Fibroblast of upper back skin (primary cell): ENCODE measurements around the gene MGST3.
"Not testable (repeated sequence)": the region's sequence is repeated elsewhere in the genome, so short reads cannot be mapped to it uniquely, and the experiment has no call there.

Experiments
- DNase-seq: peaks from one replicate; pipeline ENCODE4 v3.0.0-alpha.2; 2013

MGST3 gene

GRCh38 chr1:165630629-165631341 lies at the start of gene MGST3:
TSS of gene MGST3 (plus strand) at chr1:165631234. CDS start at chr1:165649848, 18,614 bp downstream.
- peak; percentile 98 for DNase-seq

GRCh38 chr1:165581926-165582325 lies 49.1 kb upstream of the MGST3 start:
- no peak for DNase-seq

- DNase-seq = no peak
Measured at GRCh38 chr1:165586398-165586797, 44.6 kb upstream of the MGST3 start.

GRCh38 chr1:165591391-165591790 lies 39.6 kb upstream of the MGST3 start:
- DNase-seq = not testable (repeated sequence)

GRCh38 chr1:165592945-165593823 lies 37.9 kb upstream of the MGST3 start:
- DNase-seq = peak; percentile 77

- peak; percentile 93 for DNase-seq
Measured at GRCh38 chr1:165595246-165595938, 35.6 kb upstream of the MGST3 start.

- peak; percentile 96 for DNase-seq
Measured at GRCh38 chr1:165597883-165598675, 33.0 kb upstream of the MGST3 start.

- DNase-seq = no peak
Measured at GRCh38 chr1:165598676-165599059, 32.4 kb upstream of the MGST3 start.

GRCh38 chr1:165600793-165601192 lies 30.2 kb upstream of the MGST3 start:
- DNase-seq = no peak

GRCh38 chr1:165603810-165604209 lies 27.2 kb upstream of the MGST3 start:
- DNase-seq = no peak

GRCh38 chr1:165605246-165605645 lies 25.8 kb upstream of the MGST3 start:
- no peak for DNase-seq

GRCh38 chr1:165606676-165607075 lies 24.4 kb upstream of the MGST3 start:
- DNase-seq = not testable (repeated sequence)

GRCh38 chr1:165610866-165611265 lies 20.2 kb upstream of the MGST3 start:
- no peak for DNase-seq

- DNase-seq = no peak
Measured at GRCh38 chr1:165612062-165612461, 19.0 kb upstream of the MGST3 start.

GRCh38 chr1:165616054-165616612 lies 14.9 kb upstream of the MGST3 start:
- DNase-seq = no peak

GRCh38 chr1:165616987-165617546 lies 14.0 kb upstream of the MGST3 start:
- no peak for DNase-seq

- DNase-seq = no peak
Measured at GRCh38 chr1:165619647-165620151, 11.3 kb upstream of the MGST3 start.

GRCh38 chr1:165623624-165624023 lies 7.4 kb upstream of the MGST3 start:
- no peak for DNase-seq

- DNase-seq = no peak
Measured at GRCh38 chr1:165624441-165624840, 6.6 kb upstream of the MGST3 start.

GRCh38 chr1:165628147-165628822 lies 2.7 kb upstream of the MGST3 start:
- no peak for DNase-seq

- DNase-seq = no peak
Measured at GRCh38 chr1:165629151-165629550, 1.9 kb upstream of the MGST3 start.
